ENCODE measurements around the gene MED20. TPM values are rescaled to one million over a fixed set of nuclear protein-coding genes. Genes with fewer than 3 reads are reported as not detected.

MED20 gene
- total and polyA plus RNA-seq, 2 donors (not counting 3 experiments of a cell fraction or from before 2014, with no cell fraction given): 30.4 to 37.8 TPM

DNA sequence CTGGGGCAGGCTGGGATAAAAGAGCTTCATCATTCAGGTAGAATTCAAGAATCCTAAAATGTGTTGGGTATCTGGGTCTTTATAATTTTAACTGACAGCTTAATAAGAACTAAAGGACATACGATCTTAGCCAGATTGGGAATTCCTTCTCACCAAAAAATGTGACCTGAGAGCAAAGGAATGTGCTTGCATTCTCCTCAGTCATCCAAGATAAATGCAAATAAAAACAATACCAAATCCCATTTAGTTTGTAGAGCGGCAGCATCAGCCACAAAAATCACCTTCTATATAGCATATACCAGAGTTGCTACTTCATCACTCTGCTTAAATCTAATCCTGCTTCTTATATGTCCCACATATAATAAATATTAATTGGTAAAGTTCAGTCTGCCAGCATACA is 42.7 kb downstream of the MED20 start:
- DNase-seq (ENCODE audit: low read depth, low spot score) (no peak), FAIRE-seq (no peak)
- no peaks in the 10 kb centered on the region for H3K27me3 ChIP-seq (ENCODE audit: control insufficient read depth in 2 of 2, insufficient read depth in 2 of 2, low read length in 2 of 2)
- no peak overlapping the region for H3K27ac ChIP-seq (ENCODE audit: insufficient read depth, low read depth, low read length)
- CTCF ChIA-PET: interaction anchor here (1.1 to 1.2 kb wide), 2 partner anchors 23 to 31 kb away, joined by 3 read pairs; no protein-coding TSS in a partner anchor
- H3K4me3 ChIP-seq (replicated peaks in 1 of 3; ENCODE audit: insufficient read depth in 1 of 3, low read depth in 1 of 3, low read length in 3 of 3): no peak overlapping the region
- H3K4me1 ChIP-seq (ENCODE audit: control insufficient read depth, extremely low read depth, insufficient read depth, low read length): no peaks in the 10 kb centered on the region
- H3K9me1 ChIP-seq (replicated peaks; ENCODE audit: control insufficient read depth, extremely low read depth, insufficient read depth, low read length): no peaks in the 10 kb centered on the region
- BruUV-seq (replicated peaks): no TSS peak
- no peak overlapping the region for H2AFZ ChIP-seq (ENCODE audit: low read depth, low read length)
- POLR2A ChIA-PET: no interaction called here
- H3K9ac ChIP-seq (replicated peaks; ENCODE audit: extremely low read depth, insufficient read depth, low read length): no peak overlapping the region
- dilution Hi-C loops (cut with MboI; ENCODE audit: extremely low pct_ligation_motif_present, low sequenced_read_pairs): no loop called here
- no peaks in the 10 kb centered on the region for H3K79me2 ChIP-seq (ENCODE audit: control insufficient read depth, insufficient read depth, low read length)
- no peak overlapping the region for H3K4me2 ChIP-seq (ENCODE audit: insufficient read depth, low read length)
- H4K20me1 ChIP-seq (replicated peaks; ENCODE audit: control insufficient read depth, extremely low read depth, insufficient read depth, low read length): no peaks in the 10 kb centered on the region
- TF ChIP-seq POLR2AphosphoS5 (IDR thresholded peaks at IDR 0.05; ENCODE audit: insufficient read depth, low read depth, low read length): no peak
- TF ChIP-seq, protein P1, sequence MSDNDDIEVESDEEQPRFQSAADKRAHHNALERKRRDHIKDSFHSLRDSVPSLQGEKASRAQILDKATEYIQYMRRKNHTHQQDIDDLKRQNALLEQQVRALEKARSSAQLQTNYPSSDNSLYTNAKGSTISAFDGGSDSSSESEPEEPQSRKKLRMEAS (IDR thresholded peaks at IDR 0.05; ENCODE audit: insufficient read depth, insufficient read length): no peak
- TF ChIP-seq MYC (IDR thresholded peaks at IDR 0.05; ENCODE audit: low read depth, low read length): no peak
- no peak for TF ChIP-seq FOS (IDR thresholded peaks at IDR 0.05; ENCODE audit: borderline replicate concordance, insufficient read depth, low read length)
- no peak for TF ChIP-seq GATA2 (IDR thresholded peaks at IDR 0.05; ENCODE audit: insufficient read depth, insufficient read length, low read depth, low read length)
- no peak for TF ChIP-seq POLR2A (IDR thresholded peaks at IDR 0.05; ENCODE audit: low read depth, low read length)
- TF ChIP-seq, protein P2, sequence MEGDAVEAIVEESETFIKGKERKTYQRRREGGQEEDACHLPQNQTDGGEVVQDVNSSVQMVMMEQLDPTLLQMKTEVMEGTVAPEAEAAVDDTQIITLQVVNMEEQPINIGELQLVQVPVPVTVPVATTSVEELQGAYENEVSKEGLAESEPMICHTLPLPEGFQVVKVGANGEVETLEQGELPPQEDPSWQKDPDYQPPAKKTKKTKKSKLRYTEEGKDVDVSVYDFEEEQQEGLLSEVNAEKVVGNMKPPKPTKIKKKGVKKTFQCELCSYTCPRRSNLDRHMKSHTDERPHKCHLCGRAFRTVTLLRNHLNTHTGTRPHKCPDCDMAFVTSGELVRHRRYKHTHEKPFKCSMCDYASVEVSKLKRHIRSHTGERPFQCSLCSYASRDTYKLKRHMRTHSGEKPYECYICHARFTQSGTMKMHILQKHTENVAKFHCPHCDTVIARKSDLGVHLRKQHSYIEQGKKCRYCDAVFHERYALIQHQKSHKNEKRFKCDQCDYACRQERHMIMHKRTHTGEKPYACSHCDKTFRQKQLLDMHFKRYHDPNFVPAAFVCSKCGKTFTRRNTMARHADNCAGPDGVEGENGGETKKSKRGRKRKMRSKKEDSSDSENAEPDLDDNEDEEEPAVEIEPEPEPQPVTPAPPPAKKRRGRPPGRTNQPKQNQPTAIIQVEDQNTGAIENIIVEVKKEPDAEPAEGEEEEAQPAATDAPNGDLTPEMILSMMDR (IDR thresholded peaks at IDR 0.05; ENCODE audit: extremely low read depth in 1 of 2, insufficient read depth in 1 of 2, low read depth in 1 of 2, low read length in 2 of 2): no peak
- no peak for TF ChIP-seq JUN (IDR thresholded peaks at IDR 0.05; ENCODE audit: borderline replicate concordance, insufficient read depth, insufficient read length, low read depth)
- TF ChIP-seq EZH2 (IDR thresholded peaks at IDR 0.05; ENCODE audit: borderline replicate concordance, low read depth, low read length, severe bottlenecking): no peak
- no peaks in the 10 kb centered on the region for H3K36me3 ChIP-seq (ENCODE audit: control insufficient read depth in 2 of 2, extremely low read depth in 1 of 2, insufficient read depth in 2 of 2, low read length in 2 of 2)
- intact Hi-C loops (cut with micrococcal nuclease): no loop called here
- no peaks in the 10 kb centered on the region for H3K9me3 ChIP-seq (replicated peaks; ENCODE audit: control insufficient read depth, insufficient read depth, low read length)

Data from endothelial cell of umbilical vein (primary cell).